HepG2 (cell line): ENCODE measurements around the gene PTGR3. TPM values are rescaled to one million over a fixed set of nuclear protein-coding genes. Genes with fewer than 3 reads are reported as not detected.

Experiments used
- ATAC-seq: fragments of 200-7000 bp; cut with Tn5 transposase; 3 replicates; pipeline ENCODE4 v1.9.1; 2020; ENCODE audit warnings: mild to moderate bottlenecking, moderate library complexity
- BruUV-seq: library from RNA; stranded (reverse); fragments of 400-500 nt; replicated peaks from 2 replicates; lab custom pipeline; 2021; lab: Mats Ljungman, UMichigan
- CTCF ChIA-PET: fragments of 300-600 bp; formaldehyde crosslinking; extraction: SDS; loops from one replicate; lab custom pipeline; 2021; ENCODE audit warnings: low total read pairs, inconsistent platforms, low intra/inter-chr PET ratio; lab: Yijun Ruan, JAX
- POLR2A ChIA-PET: fragments of 350-600 bp; sonication (Branson Sonifier 250); formaldehyde crosslinking; loops from one replicate; lab custom pipeline; 2020; ENCODE audit warnings: antibody characterized with exemption, inconsistent platforms; lab: Yijun Ruan, JAX
- DNase-seq: peaks from one replicate; pipeline ENCODE4 v3.0.0-alpha.2; 2015; ENCODE audit warnings: low spot score
- FAIRE-seq: peaks from 3 replicates; lab custom pipeline; 2011; peaks lifted over from hg19 to GRCh38; lab: Jason Lieb, UNC
- H2AFZ ChIP-seq: one replicate; pipeline ENCODE4 v1.6.1; 2011; ENCODE audit warnings: low read length, inconsistent platforms
- H3K27ac ChIP-seq: fragments of 300-600 bp; 3 replicates; pipeline ENCODE4 v1.8.0; 2011; ENCODE audit warnings: mixed run types, mild to moderate bottlenecking, mixed read lengths, low read length, inconsistent platforms; ENCODE audit not compliant: insufficient read depth; ENCODE audit errors: extremely low read length
- H3K27me3 ChIP-seq, 2 experiments: fragments of 200-600 bp in 1 of 2; 2 replicates in 1 of 2; 3 replicates in 1 of 2; pipeline versions ENCODE4 v1.6.0 to v1.8.0; 2011; ENCODE audit warnings: low read length in 2 of 2, mild to moderate bottlenecking in 2 of 2, moderate library complexity in 2 of 2, inconsistent platforms in 1 of 2; ENCODE audit not compliant: insufficient read depth in 2 of 2, control insufficient read depth in 1 of 2
- H3K36me3 ChIP-seq, 2 experiments: fragments of 200-600 bp in 1 of 2; replicated peaks in 1 of 2; 2 replicates in 1 of 2; 3 replicates in 1 of 2; pipeline versions ENCODE4 v1.5.1 to v1.8.0; 2011; ENCODE audit warnings: low read length in 2 of 2, inconsistent platforms in 1 of 2; ENCODE audit not compliant: insufficient read depth in 2 of 2, control insufficient read depth in 1 of 2
- H3K4me1 ChIP-seq: 2 replicates; pipeline ENCODE4 v1.5.1; 2012; ENCODE audit warnings: low read length, inconsistent platforms; ENCODE audit not compliant: insufficient read depth
- H3K4me2 ChIP-seq: 2 replicates; pipeline ENCODE4 v1.6.0; 2011; ENCODE audit warnings: low read depth, low read length, inconsistent platforms
- H3K4me3 ChIP-seq, 3 experiments: fragments of 200-600 bp in 1 of 3; sonication (generic), shearing (Covaris generic) in 1 of 3; replicated peaks in 1 of 3; 2 replicates each; pipeline ENCODE4 v1.5.1; 2011 to 2016; ENCODE audit warnings: low read length in 3 of 3, inconsistent platforms in 2 of 3, low read depth in 2 of 3, mild to moderate bottlenecking in 2 of 3, control low read depth in 1 of 3, mixed read lengths in 1 of 3; ENCODE audit not compliant: insufficient read depth in 1 of 3
- H3K79me2 ChIP-seq: one replicate; pipeline ENCODE4 v1.6.1; 2011; ENCODE audit warnings: low read length, inconsistent platforms; ENCODE audit not compliant: insufficient read depth
- H3K9ac ChIP-seq: 2 replicates; pipeline ENCODE4 v1.6.0; 2011; ENCODE audit warnings: mild to moderate bottlenecking, low read depth, low read length, inconsistent platforms; ENCODE audit not compliant: insufficient read depth
- H3K9me3 ChIP-seq: 2 replicates; pipeline ENCODE4 v1.5.1; 2012; ENCODE audit warnings: mild to moderate bottlenecking, low read length
- H4K20me1 ChIP-seq: 2 replicates; pipeline ENCODE4 v1.6.0; 2011; ENCODE audit warnings: inconsistent platforms, mild to moderate bottlenecking, low read length, moderate library complexity; ENCODE audit not compliant: insufficient read depth
- HMGA1 ChIP-seq: sonication (generic); formaldehyde crosslinking; conservative IDR thresholded peaks from 2 replicates; pipeline ENCODE4 v1.4.0; 2020; ENCODE audit warnings: missing genetic modification reagents
- IRF2 ChIP-seq: IDR thresholded peaks from 2 replicates; pipeline ENCODE4 v1.6.1; 2018; ENCODE audit warnings: missing genetic modification reagents, missing compliant biosample characterization
- KLF13 ChIP-seq: sonication (generic); formaldehyde crosslinking; IDR thresholded peaks from 2 replicates; pipeline ENCODE4 v1.4.0; 2020; ENCODE audit warnings: mild to moderate bottlenecking, missing genetic modification reagents
- LCORL ChIP-seq, 2 experiments: fragments of 450-650 bp in 1 of 2; sonication (generic) in 1 of 2; formaldehyde crosslinking in 1 of 2; IDR thresholded peaks; 2 replicates each; pipeline versions ENCODE4 v1.5.0 to v1.6.1; 2017 to 2020; ENCODE audit warnings: antibody characterized with exemption in 1 of 2, missing genetic modification reagents in 1 of 2
- RAD51 ChIP-seq: fragments of 450-650 bp; IDR thresholded peaks from 2 replicates; pipeline ENCODE4 v1.6.1; 2016; ENCODE audit warnings: borderline replicate concordance
- U2AF2 ChIP-seq: fragments of 200-400 bp; formaldehyde crosslinking; IDR thresholded peaks from 2 replicates; pipeline ENCODE4 v1.6.1; 2017; ENCODE audit warnings: low read depth, mild to moderate bottlenecking, low read length
- ZFAT ChIP-seq: sonication (generic); formaldehyde crosslinking; conservative IDR thresholded peaks from 2 replicates; pipeline ENCODE4 v1.8.1; 2023; ENCODE audit warnings: missing genetic modification reagents, inconsistent platforms
- ZMYM2 ChIP-seq: sonication (generic); formaldehyde crosslinking; IDR thresholded peaks from 2 replicates; pipeline ENCODE4 v1.8.0; 2022; ENCODE audit warnings: mild to moderate bottlenecking, missing genetic modification reagents
- ZNF329 ChIP-seq: sonication (generic); formaldehyde crosslinking; IDR thresholded peaks from 2 replicates; pipeline ENCODE4 v1.9.0; 2021; ENCODE audit warnings: low read depth, mild to moderate bottlenecking, missing genetic modification reagents
- WGBS: methylation state at CpG from one replicate; pipeline ENCODE4 v1.1.6; 2017; ENCODE audit warnings: low lambda C conversion rate; 5-methylcytosine and 5-hydroxymethylcytosine counted together
- in situ Hi-C: cut with HindIII; loops from 2 replicates; pipeline ENCODE4 v1.10.0; 2017; ENCODE audit warnings: low pct_unique_long_range_greater_than_20kb; ENCODE audit not compliant: extremely low pct_ligation_motif_present
- intact Hi-C: fragments of 100-400 bp; cut with micrococcal nuclease; formaldehyde crosslinking; loops from one replicate; pipeline ENCODE4 v1.10.0; 2022; ENCODE audit not compliant: unreplicated experiment
- polyA plus RNA-seq, 8 experiments: library from polyadenylated mRNA; depleted of rRNA in 3 of 8; stranded (reverse) in 7 of 8; unstranded in 1 of 8; fragments of >200 nt; fragmentation: Illumina TruSeq in 4 of 8; extraction: Trizol in 4 of 8; gene quantifications; 2 replicates each; pipeline versions ENCODE4 v1.2.1 to v1.2.3, GENCODE V29; 2011 to 2016; ENCODE audit warnings: low read depth in 4 of 8, missing spikeins in 1 of 8, mixed read lengths in 1 of 8; ENCODE audit not compliant: insufficient read depth in 1 of 8
- total RNA-seq, 5 experiments: library from RNA; depleted of rRNA; stranded (reverse); fragments of >200 nt; fragmentation: Illumina TruSeq; extraction: Trizol; gene quantifications; 2 replicates each; pipeline ENCODE4 v1.2.3, GENCODE V29; 2016; ENCODE audit warnings: low read depth in 1 of 5
- TF ChIP-seq, protein P1 (sequence below): sonication (generic); formaldehyde crosslinking; IDR thresholded peaks from 2 replicates; pipeline ENCODE4 v1.5.1; 2020; ENCODE audit warnings: missing genetic modification reagents, mild to moderate bottlenecking, borderline replicate concordance
- TF ChIP-seq, protein P2 (sequence below): IDR thresholded peaks from 2 replicates; pipeline ENCODE4 v1.4.0; 2020; ENCODE audit warnings: mild to moderate bottlenecking, missing genetic modification reagents

PTGR3 gene
- total and polyA plus RNA-seq, 2 of the 13 experiments (the other 11 are each of a cell fraction or from before 2014, with no cell fraction given) = 11.5 to 25.3 TPM

DNA sequence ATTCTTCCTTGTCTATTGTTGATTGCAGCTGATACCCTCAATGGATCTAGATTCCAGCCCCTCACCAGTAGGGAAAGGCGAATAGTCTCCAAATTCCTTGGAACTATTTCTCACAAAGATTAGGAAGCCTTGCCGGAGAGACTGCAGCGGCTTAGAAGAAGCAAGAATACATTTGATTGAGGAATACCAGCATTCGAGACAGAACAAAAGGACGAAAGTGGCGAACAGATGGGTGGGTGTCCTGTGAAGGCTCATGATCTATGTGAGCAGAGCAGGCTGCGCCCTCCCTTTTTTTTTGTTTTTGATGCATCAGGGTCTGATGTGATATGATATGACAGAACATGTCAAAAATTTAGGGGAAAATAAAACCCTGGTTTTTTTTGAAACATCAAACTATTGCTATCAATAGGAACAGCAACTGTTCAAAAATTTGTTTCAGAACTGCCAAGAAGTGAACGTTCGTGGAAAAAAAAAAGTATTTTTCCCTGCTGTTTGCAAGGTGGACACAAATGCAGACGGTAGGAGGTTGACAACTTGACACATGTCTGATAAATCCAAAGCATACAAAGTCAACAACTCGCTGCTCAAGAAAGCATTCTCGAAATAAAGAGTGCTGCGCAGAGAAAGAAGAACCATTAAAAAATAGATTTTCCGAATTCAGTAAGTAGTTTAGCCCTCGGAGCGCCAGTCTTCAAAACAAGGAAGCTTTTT lies 49.1 kb downstream of the PTGR3 start:
- no TSS peak for BruUV-seq
- DNase-seq = no peak
- 74% methylated on average over 16 of the region's 16 CpGs for WGBS
- H3K4me2 ChIP-seq = no peak overlapping the region; the same call in 1 of the 2 replicates
- ATAC-seq = no peak
- in situ Hi-C loops = loop anchor here (25.0 kb wide), 1 partner anchor 328 kb away; no protein-coding TSS in a partner anchor
- H3K4me1 ChIP-seq = peaks cover 13% of the 10 kb centered on the region
- no peak overlapping the region for H2AFZ ChIP-seq
- H3K9me3 ChIP-seq = no peaks in the 10 kb centered on the region
- H3K4me3 ChIP-seq = no peak overlapping the region
- intact Hi-C loops = loop anchor here (2.0 to 5.0 kb wide), 3 partner anchors 48 to 319 kb away; partner anchors contain the start of gene PTGR3
- ChIA-PET CTCF (no interaction called here), POLR2A (no interaction called here)
- no peaks in the 10 kb centered on the region for H3K79me2 ChIP-seq
- no peaks in the 10 kb centered on the region for H3K36me3 ChIP-seq
- H3K9ac ChIP-seq = no peak overlapping the region
- peaks cover 0 to 24% of the 10 kb centered on the region in 2 experiments for H3K27me3 ChIP-seq
- FAIRE-seq = no peak
- H4K20me1 ChIP-seq = no peaks in the 10 kb centered on the region
- TF ChIP-seq KLF13 (CRISPR knock-in tag) = no peak
- TF ChIP-seq IRF2 = no peak
- no peak for TF ChIP-seq ZMYM2
- TF ChIP-seq LCORL (IDR thresholded peaks at IDR 0.05) = no peak
- no peak for TF ChIP-seq LCORL (CRISPR knock-in tag; IDR thresholded peaks at IDR 0.05)
- TF ChIP-seq RAD51 = no peak
- no peak for TF ChIP-seq ZNF329 (CRISPR knock-in tag)
- no peak for TF ChIP-seq ZFAT
- TF ChIP-seq, protein P1, sequence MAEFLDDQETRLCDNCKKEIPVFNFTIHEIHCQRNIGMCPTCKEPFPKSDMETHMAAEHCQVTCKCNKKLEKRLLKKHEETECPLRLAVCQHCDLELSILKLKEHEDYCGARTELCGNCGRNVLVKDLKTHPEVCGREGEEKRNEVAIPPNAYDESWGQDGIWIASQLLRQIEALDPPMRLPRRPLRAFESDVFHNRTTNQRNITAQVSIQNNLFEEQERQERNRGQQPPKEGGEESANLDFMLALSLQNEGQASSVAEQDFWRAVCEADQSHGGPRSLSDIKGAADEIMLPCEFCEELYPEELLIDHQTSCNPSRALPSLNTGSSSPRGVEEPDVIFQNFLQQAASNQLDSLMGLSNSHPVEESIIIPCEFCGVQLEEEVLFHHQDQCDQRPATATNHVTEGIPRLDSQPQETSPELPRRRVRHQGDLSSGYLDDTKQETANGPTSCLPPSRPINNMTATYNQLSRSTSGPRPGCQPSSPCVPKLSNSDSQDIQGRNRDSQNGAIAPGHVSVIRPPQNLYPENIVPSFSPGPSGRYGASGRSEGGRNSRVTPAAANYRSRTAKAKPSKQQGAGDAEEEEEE = no peak
- no peak for TF ChIP-seq HMGA1
- no peak for TF ChIP-seq U2AF2
- TF ChIP-seq, protein P2, sequence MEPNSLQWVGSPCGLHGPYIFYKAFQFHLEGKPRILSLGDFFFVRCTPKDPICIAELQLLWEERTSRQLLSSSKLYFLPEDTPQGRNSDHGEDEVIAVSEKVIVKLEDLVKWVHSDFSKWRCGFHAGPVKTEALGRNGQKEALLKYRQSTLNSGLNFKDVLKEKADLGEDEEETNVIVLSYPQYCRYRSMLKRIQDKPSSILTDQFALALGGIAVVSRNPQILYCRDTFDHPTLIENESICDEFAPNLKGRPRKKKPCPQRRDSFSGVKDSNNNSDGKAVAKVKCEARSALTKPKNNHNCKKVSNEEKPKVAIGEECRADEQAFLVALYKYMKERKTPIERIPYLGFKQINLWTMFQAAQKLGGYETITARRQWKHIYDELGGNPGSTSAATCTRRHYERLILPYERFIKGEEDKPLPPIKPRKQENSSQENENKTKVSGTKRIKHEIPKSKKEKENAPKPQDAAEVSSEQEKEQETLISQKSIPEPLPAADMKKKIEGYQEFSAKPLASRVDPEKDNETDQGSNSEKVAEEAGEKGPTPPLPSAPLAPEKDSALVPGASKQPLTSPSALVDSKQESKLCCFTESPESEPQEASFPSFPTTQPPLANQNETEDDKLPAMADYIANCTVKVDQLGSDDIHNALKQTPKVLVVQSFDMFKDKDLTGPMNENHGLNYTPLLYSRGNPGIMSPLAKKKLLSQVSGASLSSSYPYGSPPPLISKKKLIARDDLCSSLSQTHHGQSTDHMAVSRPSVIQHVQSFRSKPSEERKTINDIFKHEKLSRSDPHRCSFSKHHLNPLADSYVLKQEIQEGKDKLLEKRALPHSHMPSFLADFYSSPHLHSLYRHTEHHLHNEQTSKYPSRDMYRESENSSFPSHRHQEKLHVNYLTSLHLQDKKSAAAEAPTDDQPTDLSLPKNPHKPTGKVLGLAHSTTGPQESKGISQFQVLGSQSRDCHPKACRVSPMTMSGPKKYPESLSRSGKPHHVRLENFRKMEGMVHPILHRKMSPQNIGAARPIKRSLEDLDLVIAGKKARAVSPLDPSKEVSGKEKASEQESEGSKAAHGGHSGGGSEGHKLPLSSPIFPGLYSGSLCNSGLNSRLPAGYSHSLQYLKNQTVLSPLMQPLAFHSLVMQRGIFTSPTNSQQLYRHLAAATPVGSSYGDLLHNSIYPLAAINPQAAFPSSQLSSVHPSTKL (CRISPR knock-in tag) = no peak
- no peak overlapping the region for H3K27ac ChIP-seq
